H1 (cell line): ENCODE measurements around the gene BAHD1.
A peak's percentile ranks its signal among the peaks of the same experiment; 100 is the strongest.

Experiments used
- HDAC6 ChIP-seq: IDR thresholded peaks from one replicate; pipeline ENCODE4 v1.7.1; 2012; ENCODE audit warnings: low read depth, mild to moderate bottlenecking, inconsistent platforms, low read length, moderate library complexity
- JUN ChIP-seq: IDR thresholded peaks from 2 replicates; pipeline ENCODE4 v1.6.1; 2011; ENCODE audit warnings: low read depth, mild to moderate bottlenecking, improper control_type of control experiment, low read length
- POLR2A ChIP-seq, 2 experiments: IDR thresholded peaks; 1 replicate in 1 of 2; 2 replicates in 1 of 2; pipeline ENCODE4 v1.6.1; 2011; ENCODE audit warnings: low read depth in 2 of 2, low read length in 2 of 2, mild to moderate bottlenecking in 2 of 2; ENCODE audit errors: control extremely low read depth in 1 of 2
- POLR2AphosphoS5 ChIP-seq: IDR thresholded peaks from 2 replicates; pipeline ENCODE4 v1.6.1; 2011; ENCODE audit warnings: low read depth, low read length
- RAD21 ChIP-seq, 2 experiments: IDR thresholded peaks in 1 of 2; conservative IDR thresholded peaks in 1 of 2; 2 replicates each; pipeline ENCODE4 v1.6.1; 2011; ENCODE audit warnings: low read depth in 2 of 2, low read length in 2 of 2, improper control_type of control experiment in 1 of 2, inconsistent platforms in 1 of 2, mild to moderate bottlenecking in 1 of 2, moderate library complexity in 1 of 2
- SRF ChIP-seq: IDR thresholded peaks from 2 replicates; pipeline ENCODE4 v1.6.1; 2011; ENCODE audit warnings: mild to moderate bottlenecking, low read depth, low read length, moderate library complexity
- TAF7 ChIP-seq: optimal IDR thresholded peaks from 2 replicates; pipeline ENCODE3; 2011; ENCODE audit warnings: low read depth, mild to moderate bottlenecking, inconsistent platforms, low read length, moderate library complexity, borderline replicate concordance
- TBP ChIP-seq: IDR thresholded peaks from 2 replicates; pipeline ENCODE4 v1.6.1; 2011; ENCODE audit warnings: low read depth, low read length, improper control_type of control experiment
- USF2 ChIP-seq: IDR thresholded peaks from 2 replicates; pipeline ENCODE4 v1.6.1; 2011; ENCODE audit warnings: low read length, improper control_type of control experiment
- ZNF274 ChIP-seq: IDR thresholded peaks from 2 replicates; pipeline ENCODE4 v1.7.0; 2012; ENCODE audit warnings: low read length, borderline replicate concordance; ENCODE audit errors: extremely low read depth
- TF ChIP-seq, protein P1 (sequence below): IDR thresholded peaks from 2 replicates; pipeline ENCODE4 v1.6.1; 2012; ENCODE audit warnings: low read length, inconsistent platforms
- TF ChIP-seq, protein P2 (sequence below): IDR thresholded peaks from 2 replicates; pipeline ENCODE4 v1.6.1; 2011; ENCODE audit warnings: low read depth, mild to moderate bottlenecking, low read length; ENCODE audit not compliant: insufficient read depth
- TF ChIP-seq, protein P3 (sequence below), 3 experiments: IDR thresholded peaks; 1 replicate in 2 of 3; 2 replicates in 1 of 3; pipeline versions ENCODE4 v1.5.1 to v1.6.1; 2011; ENCODE audit warnings: low read length in 3 of 3, mild to moderate bottlenecking in 3 of 3, inconsistent platforms in 2 of 3, low read depth in 1 of 3, moderate library complexity in 1 of 3; ENCODE audit not compliant: insufficient read depth in 1 of 3; ENCODE audit errors: control extremely low read depth in 1 of 3

GRCh38 chr15:40470423-40471104 lies 29.8 kb downstream of the BAHD1 start, which contains the start of gene CHST14:
- TF ChIP-seq TBP (no peak), HDAC6 (no peak), POLR2A (IDR thresholded peaks at IDR 0.05; ENCODE audit: control extremely low read depth in 1 of 2, low read depth in 2 of 2, low read length in 2 of 2) (0 out of 3 replicates have a peak, but pooled peaks of 1 of the 2 experiments have one; percentile 8), USF2 (no peak), ZNF274 (no peak), POLR2AphosphoS5 (no peak), TAF7 (no peak), RAD21 (IDR thresholded peaks at IDR 0.05 in 1 of 2, conservative IDR thresholded peaks at IDR 0.05 in 1 of 2; ENCODE audit: low read depth in 2 of 2, low read length in 2 of 2) (no peak), JUN (no peak), SRF (no peak)
- TF ChIP-seq, protein P1, sequence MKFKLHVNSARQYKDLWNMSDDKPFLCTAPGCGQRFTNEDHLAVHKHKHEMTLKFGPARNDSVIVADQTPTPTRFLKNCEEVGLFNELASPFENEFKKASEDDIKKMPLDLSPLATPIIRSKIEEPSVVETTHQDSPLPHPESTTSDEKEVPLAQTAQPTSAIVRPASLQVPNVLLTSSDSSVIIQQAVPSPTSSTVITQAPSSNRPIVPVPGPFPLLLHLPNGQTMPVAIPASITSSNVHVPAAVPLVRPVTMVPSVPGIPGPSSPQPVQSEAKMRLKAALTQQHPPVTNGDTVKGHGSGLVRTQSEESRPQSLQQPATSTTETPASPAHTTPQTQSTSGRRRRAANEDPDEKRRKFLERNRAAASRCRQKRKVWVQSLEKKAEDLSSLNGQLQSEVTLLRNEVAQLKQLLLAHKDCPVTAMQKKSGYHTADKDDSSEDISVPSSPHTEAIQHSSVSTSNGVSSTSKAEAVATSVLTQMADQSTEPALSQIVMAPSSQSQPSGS: no peak
- TF ChIP-seq, protein P2, sequence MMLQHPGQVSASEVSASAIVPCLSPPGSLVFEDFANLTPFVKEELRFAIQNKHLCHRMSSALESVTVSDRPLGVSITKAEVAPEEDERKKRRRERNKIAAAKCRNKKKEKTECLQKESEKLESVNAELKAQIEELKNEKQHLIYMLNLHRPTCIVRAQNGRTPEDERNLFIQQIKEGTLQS: no peak
- TF ChIP-seq, protein P3, sequence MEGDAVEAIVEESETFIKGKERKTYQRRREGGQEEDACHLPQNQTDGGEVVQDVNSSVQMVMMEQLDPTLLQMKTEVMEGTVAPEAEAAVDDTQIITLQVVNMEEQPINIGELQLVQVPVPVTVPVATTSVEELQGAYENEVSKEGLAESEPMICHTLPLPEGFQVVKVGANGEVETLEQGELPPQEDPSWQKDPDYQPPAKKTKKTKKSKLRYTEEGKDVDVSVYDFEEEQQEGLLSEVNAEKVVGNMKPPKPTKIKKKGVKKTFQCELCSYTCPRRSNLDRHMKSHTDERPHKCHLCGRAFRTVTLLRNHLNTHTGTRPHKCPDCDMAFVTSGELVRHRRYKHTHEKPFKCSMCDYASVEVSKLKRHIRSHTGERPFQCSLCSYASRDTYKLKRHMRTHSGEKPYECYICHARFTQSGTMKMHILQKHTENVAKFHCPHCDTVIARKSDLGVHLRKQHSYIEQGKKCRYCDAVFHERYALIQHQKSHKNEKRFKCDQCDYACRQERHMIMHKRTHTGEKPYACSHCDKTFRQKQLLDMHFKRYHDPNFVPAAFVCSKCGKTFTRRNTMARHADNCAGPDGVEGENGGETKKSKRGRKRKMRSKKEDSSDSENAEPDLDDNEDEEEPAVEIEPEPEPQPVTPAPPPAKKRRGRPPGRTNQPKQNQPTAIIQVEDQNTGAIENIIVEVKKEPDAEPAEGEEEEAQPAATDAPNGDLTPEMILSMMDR (IDR thresholded peaks at IDR 0.05; ENCODE audit: control extremely low read depth in 1 of 3, insufficient read depth in 1 of 3, low read depth in 1 of 3, low read length in 3 of 3): no peak
